C4-2B (cell line): Measurements from ENCODE around the gene LEMD3.

Experiments
- H3K27ac ChIP-seq: fragments of 450-650 bp; 2 replicates; pipeline ENCODE4 v1.5.1; 2017
- CTCF ChIP-seq: fragments of 450-650 bp; conservative IDR thresholded peaks from 2 replicates; pipeline ENCODE4 v1.5.1; 2017; ENCODE audit warnings: mild to moderate bottlenecking
- ZFX ChIP-seq: fragments of 450-650 bp; IDR thresholded peaks from 2 replicates; pipeline ENCODE4 v1.6.1; 2017

LEMD3 gene

GRCh38 chr12:65238609-65239008, 69.2 kb downstream of the LEMD3 start:
- TF ChIP-seq CTCF (no peak), ZFX (no peak)
- no peak overlapping the region for H3K27ac ChIP-seq

GRCh38 chr12:65248656-65249633, 79.6 kb downstream of the LEMD3 start:
- no peak for TF ChIP-seq CTCF
- no peak for TF ChIP-seq ZFX
- H3K27ac ChIP-seq: no peak overlapping the region

DNA sequence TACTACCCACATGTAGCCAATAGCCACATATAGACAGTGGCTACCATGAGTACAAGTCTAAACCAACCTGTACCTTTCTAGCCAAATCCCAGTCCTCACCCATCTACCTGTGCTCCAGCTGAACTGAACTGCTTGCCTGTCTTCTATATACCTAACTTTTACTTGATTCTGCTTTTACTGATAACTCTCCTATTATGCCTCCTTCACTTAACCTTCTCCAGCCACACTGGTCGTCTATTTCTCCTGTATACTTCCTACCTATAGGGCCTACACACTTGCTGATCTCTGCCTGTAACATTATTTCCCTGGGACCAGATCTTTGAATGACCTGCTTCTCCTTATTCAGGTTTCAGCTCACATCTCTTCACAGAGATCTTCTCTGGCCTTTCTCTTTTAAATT, 83.1 kb downstream of the LEMD3 start:
- TF ChIP-seq ZFX: no peak
- TF ChIP-seq CTCF: no peak
- H3K27ac ChIP-seq: no peak overlapping the region

- no peak overlapping the region for H3K27ac ChIP-seq
- no peak for TF ChIP-seq CTCF
- TF ChIP-seq ZFX: no peak
These were observed 88.6 kb downstream of the LEMD3 start for GRCh38 chr12:65257986-65258385.

- TF ChIP-seq CTCF: no peak
- TF ChIP-seq ZFX: no peak
- H3K27ac ChIP-seq: no peak overlapping the region
These were observed 90.1 kb downstream of the LEMD3 start for GRCh38 chr12:65259501-65259900.

GRCh38 chr12:65263777-65264176, 94.4 kb downstream of the LEMD3 start:
- H3K27ac ChIP-seq: no peak overlapping the region
- no peak for TF ChIP-seq ZFX
- no peak for TF ChIP-seq CTCF

DNA sequence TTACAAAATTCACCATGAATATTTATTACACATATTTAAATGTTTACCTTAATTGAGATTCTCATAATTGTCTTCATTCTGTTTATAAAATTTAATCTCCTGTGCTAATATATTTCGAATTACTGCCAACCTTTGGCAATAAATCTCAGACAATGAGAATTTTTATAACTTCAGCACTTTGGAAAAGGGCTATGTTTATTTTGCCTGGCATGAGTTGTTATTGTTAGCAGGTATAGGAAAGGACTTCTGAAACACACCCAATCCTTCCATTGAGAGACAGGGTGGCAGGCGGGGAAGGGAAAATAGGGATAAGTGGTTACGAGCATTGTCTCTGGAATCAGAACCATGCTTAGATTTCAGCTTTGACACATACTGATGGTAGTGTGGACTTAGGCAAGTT, 97.0 kb downstream of the LEMD3 start:
- TF ChIP-seq CTCF: no peak
- no peak for TF ChIP-seq ZFX
- no peak overlapping the region for H3K27ac ChIP-seq
